ENCODE data around the gene ALPL.

Gene ALPL

GRCh38 chr1:21560916-21561638 is 51.9 kb downstream of the ALPL start:
- TF ChIP-seq FOXP2 (optimal IDR thresholded peaks at IDR 0.05; ENCODE audit: borderline replicate concordance, extremely low read depth, extremely low read length, insufficient read depth) (no peak), TAF1 (IDR thresholded peaks at IDR 0.05; ENCODE audit: borderline replicate concordance, insufficient read depth, low read length) (no peak), SIN3A (IDR thresholded peaks at IDR 0.05; ENCODE audit: borderline replicate concordance, insufficient read depth, low read length) (no peak), POLR2AphosphoS5 (IDR thresholded peaks at IDR 0.05; ENCODE audit: low read depth, low read length) (no peak)
- TF ChIP-seq, protein P1, sequence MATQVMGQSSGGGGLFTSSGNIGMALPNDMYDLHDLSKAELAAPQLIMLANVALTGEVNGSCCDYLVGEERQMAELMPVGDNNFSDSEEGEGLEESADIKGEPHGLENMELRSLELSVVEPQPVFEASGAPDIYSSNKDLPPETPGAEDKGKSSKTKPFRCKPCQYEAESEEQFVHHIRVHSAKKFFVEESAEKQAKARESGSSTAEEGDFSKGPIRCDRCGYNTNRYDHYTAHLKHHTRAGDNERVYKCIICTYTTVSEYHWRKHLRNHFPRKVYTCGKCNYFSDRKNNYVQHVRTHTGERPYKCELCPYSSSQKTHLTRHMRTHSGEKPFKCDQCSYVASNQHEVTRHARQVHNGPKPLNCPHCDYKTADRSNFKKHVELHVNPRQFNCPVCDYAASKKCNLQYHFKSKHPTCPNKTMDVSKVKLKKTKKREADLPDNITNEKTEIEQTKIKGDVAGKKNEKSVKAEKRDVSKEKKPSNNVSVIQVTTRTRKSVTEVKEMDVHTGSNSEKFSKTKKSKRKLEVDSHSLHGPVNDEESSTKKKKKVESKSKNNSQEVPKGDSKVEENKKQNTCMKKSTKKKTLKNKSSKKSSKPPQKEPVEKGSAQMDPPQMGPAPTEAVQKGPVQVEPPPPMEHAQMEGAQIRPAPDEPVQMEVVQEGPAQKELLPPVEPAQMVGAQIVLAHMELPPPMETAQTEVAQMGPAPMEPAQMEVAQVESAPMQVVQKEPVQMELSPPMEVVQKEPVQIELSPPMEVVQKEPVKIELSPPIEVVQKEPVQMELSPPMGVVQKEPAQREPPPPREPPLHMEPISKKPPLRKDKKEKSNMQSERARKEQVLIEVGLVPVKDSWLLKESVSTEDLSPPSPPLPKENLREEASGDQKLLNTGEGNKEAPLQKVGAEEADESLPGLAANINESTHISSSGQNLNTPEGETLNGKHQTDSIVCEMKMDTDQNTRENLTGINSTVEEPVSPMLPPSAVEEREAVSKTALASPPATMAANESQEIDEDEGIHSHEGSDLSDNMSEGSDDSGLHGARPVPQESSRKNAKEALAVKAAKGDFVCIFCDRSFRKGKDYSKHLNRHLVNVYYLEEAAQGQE (IDR thresholded peaks at IDR 0.05; ENCODE audit: insufficient read depth in 1 of 2, low read depth in 2 of 2, low read length in 2 of 2), result no peak

DNA sequence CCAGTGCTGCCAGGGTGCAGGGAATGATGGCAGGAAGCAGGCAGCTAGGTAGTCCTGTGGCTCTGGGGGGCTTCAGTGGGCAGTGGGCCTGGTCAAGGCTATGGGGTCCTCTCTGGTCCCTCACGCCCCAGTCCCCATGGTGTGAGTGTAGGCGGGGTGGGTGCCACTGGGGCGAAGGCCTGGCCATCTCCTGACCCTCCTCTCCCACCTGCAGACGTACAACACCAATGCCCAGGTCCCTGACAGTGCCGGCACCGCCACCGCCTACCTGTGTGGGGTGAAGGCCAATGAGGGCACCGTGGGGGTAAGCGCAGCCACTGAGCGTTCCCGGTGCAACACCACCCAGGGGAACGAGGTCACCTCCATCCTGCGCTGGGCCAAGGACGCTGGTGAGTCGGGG is 53.7 kb downstream of the ALPL start:
- no peak for TF ChIP-seq FOXP2 (optimal IDR thresholded peaks at IDR 0.05; ENCODE audit: borderline replicate concordance, extremely low read depth, extremely low read length, insufficient read depth)
- no peak for TF ChIP-seq TAF1 (IDR thresholded peaks at IDR 0.05; ENCODE audit: borderline replicate concordance, insufficient read depth, low read length)
- TF ChIP-seq, protein P1 (IDR thresholded peaks at IDR 0.05; ENCODE audit: insufficient read depth in 1 of 2, low read depth in 2 of 2, low read length in 2 of 2), result no peak
- no peak for TF ChIP-seq SIN3A (IDR thresholded peaks at IDR 0.05; ENCODE audit: borderline replicate concordance, insufficient read depth, low read length)
- TF ChIP-seq POLR2AphosphoS5 (IDR thresholded peaks at IDR 0.05; ENCODE audit: low read depth, low read length), result no peak

- TF ChIP-seq TAF1 (IDR thresholded peaks at IDR 0.05; ENCODE audit: borderline replicate concordance, insufficient read depth, low read length), result no peak
These were observed 54.7 kb downstream of the ALPL start for GRCh38 chr1:21563971-21564370.

GRCh38 chr1:21564521-21565095 is 55.4 kb downstream of the ALPL start:
- TF ChIP-seq FOXP2 (optimal IDR thresholded peaks at IDR 0.05; ENCODE audit: borderline replicate concordance, extremely low read depth, extremely low read length, insufficient read depth), result no peak
- TF ChIP-seq, protein P1 (IDR thresholded peaks at IDR 0.05; ENCODE audit: insufficient read depth in 1 of 2, low read depth in 2 of 2, low read length in 2 of 2), result no peak
- no peak for TF ChIP-seq SIN3A (IDR thresholded peaks at IDR 0.05; ENCODE audit: borderline replicate concordance, insufficient read depth, low read length)
- no peak for TF ChIP-seq POLR2AphosphoS5 (IDR thresholded peaks at IDR 0.05; ENCODE audit: low read depth, low read length)
- no peak for TF ChIP-seq TAF1 (IDR thresholded peaks at IDR 0.05; ENCODE audit: borderline replicate concordance, insufficient read depth, low read length)

- TF ChIP-seq SIN3A (IDR thresholded peaks at IDR 0.05; ENCODE audit: borderline replicate concordance, insufficient read depth, low read length) (no peak), FOXP2 (optimal IDR thresholded peaks at IDR 0.05; ENCODE audit: borderline replicate concordance, extremely low read depth, extremely low read length, insufficient read depth) (no peak), TAF1 (IDR thresholded peaks at IDR 0.05; ENCODE audit: borderline replicate concordance, insufficient read depth, low read length) (no peak), POLR2AphosphoS5 (IDR thresholded peaks at IDR 0.05; ENCODE audit: low read depth, low read length) (no peak)
- TF ChIP-seq, protein P1 (IDR thresholded peaks at IDR 0.05; ENCODE audit: insufficient read depth in 1 of 2, low read depth in 2 of 2, low read length in 2 of 2), result no peak
These were observed 56.1 kb downstream of the ALPL start for GRCh38 chr1:21565285-21565684.
